GM21360 (cell line): ENCODE measurements around the gene POLR3A.
"Not testable (repeated sequence)": the region's sequence is repeated elsewhere in the genome, so short reads cannot be mapped to it uniquely, and the experiment has no call there.

ENCODE experiments used
- ATAC-seq: cut with Tn5 transposase; IDR thresholded peaks from one replicate; pipeline ENCODE4 v1.9.1; 2021; ENCODE audit warnings: mild to moderate bottlenecking, moderate library complexity; ENCODE audit not compliant: unreplicated experiment

POLR3A gene

GRCh38 chr10:78029269-78030226 is at the start of gene POLR3A:
TSS of gene POLR3A (minus strand) at chr10:78029515. CDS start at chr10:78029407, 108 bp downstream.
- peak; percentile 53 for ATAC-seq

- no peak for ATAC-seq
Observed at GRCh38 chr10:78078539-78079330, 49.4 kb upstream of the POLR3A start.

GRCh38 chr10:78075806-78076205 is 46.5 kb upstream of the POLR3A start:
- not testable (repeated sequence) for ATAC-seq

- ATAC-seq: no peak
Observed at GRCh38 chr10:78072504-78072903, 43.2 kb upstream of the POLR3A start.

- ATAC-seq: no peak
Observed at GRCh38 chr10:78071857-78072179, 42.5 kb upstream of the POLR3A start.

- no peak for ATAC-seq
Observed at GRCh38 chr10:78071140-78071856, 42.0 kb upstream of the POLR3A start.

- no peak for ATAC-seq
Observed at GRCh38 chr10:78070726-78071125, 41.4 kb upstream of the POLR3A start.

- not testable (repeated sequence) for ATAC-seq
Observed at GRCh38 chr10:78070064-78070463, 40.7 kb upstream of the POLR3A start.

GRCh38 chr10:78069151-78069550 is 39.8 kb upstream of the POLR3A start:
- ATAC-seq: no peak

- no peak for ATAC-seq
Observed at GRCh38 chr10:78066728-78067430, 37.6 kb upstream of the POLR3A start.

GRCh38 chr10:78066012-78066411 is 36.7 kb upstream of the POLR3A start:
- ATAC-seq: no peak

- ATAC-seq: no peak
Observed at GRCh38 chr10:78065611-78066010, 36.3 kb upstream of the POLR3A start.

GRCh38 chr10:78064919-78065318 is 35.6 kb upstream of the POLR3A start:
- not testable (repeated sequence) for ATAC-seq

- ATAC-seq: no peak
Observed at GRCh38 chr10:78063236-78063635, 33.9 kb upstream of the POLR3A start.

GRCh38 chr10:78062296-78062695 is 33.0 kb upstream of the POLR3A start:
- no peak for ATAC-seq

GRCh38 chr10:78059906-78060702 is 30.8 kb upstream of the POLR3A start:
- ATAC-seq: no peak

- ATAC-seq: no peak
Observed at GRCh38 chr10:78058562-78058961, 29.2 kb upstream of the POLR3A start.

GRCh38 chr10:78053211-78053868 is 24.0 kb upstream of the POLR3A start:
- no peak for ATAC-seq

GRCh38 chr10:78049851-78050250 is 20.5 kb upstream of the POLR3A start:
- no peak for ATAC-seq
